Right cardiac atrium (tissue), 5 donors: Measurements from ENCODE around the gene TKT. TPM values are rescaled to one million over a fixed set of nuclear protein-coding genes. Genes with fewer than 3 reads are reported as not detected.
A peak's percentile ranks its signal among the peaks of the same experiment; 100 is the strongest.

Experiments
- ATAC-seq, 2 donors: fragments of 200-7000 bp; cut with Tn5 transposase; one replicate each; pipeline versions ENCODE4 v1.8.0 to v1.9.1; 2020; ENCODE audit warnings: moderate library complexity in 2 of 2, mild to moderate bottlenecking in 1 of 2
- DNase-seq, 3 donors: peaks; one replicate each; pipeline ENCODE4 v3.0.0-alpha.2; 2020
- H3K27ac ChIP-seq: one replicate; pipeline ENCODE4 v1.5.1; 2013; ENCODE audit warnings: mild to moderate bottlenecking, low read length, control low read depth, moderate library complexity
- H3K27me3 ChIP-seq: one replicate; pipeline ENCODE4 v1.6.1; 2013; ENCODE audit not compliant: control insufficient read depth, insufficient read depth
- H3K4me1 ChIP-seq: one replicate; pipeline ENCODE4 v1.6.1; 2013; ENCODE audit warnings: low read length; ENCODE audit not compliant: control insufficient read depth, insufficient read depth
- H3K4me3 ChIP-seq: one replicate; pipeline ENCODE4 v1.5.1; 2013; ENCODE audit warnings: low read length, control low read depth
- H3K9me3 ChIP-seq: one replicate; pipeline ENCODE4 v1.6.1; 2013; ENCODE audit warnings: low read length; ENCODE audit not compliant: control insufficient read depth
- WGBS: extraction: QIAGEN DNeasy Blood & Tissue Kit; methylation state at CpG from one replicate; pipeline ENCODE4 v1.1.7; 2013; 5-methylcytosine and 5-hydroxymethylcytosine counted together
- intact Hi-C, 4 donors: fragments of 100-400 bp; cut with DNase I; formaldehyde crosslinking; loops; one replicate each; pipeline versions ENCODE4 v1.11.0 to v1.14.0; 2022 to 2023
- polyA plus RNA-seq: library from polyadenylated mRNA; stranded (reverse); fragments of 200-250 nt; gene quantifications from one replicate; pipeline ENCODE4 v1.2.3, GENCODE V29; 2013
- total RNA-seq, 4 donors: library from RNA; stranded (reverse); fragmentation: NEBNext Ultra II Directional; extraction: Animal tissue kit (Norgen Biotek cat#: 25700); gene quantifications; one replicate each; pipeline ENCODE4 v1.2.1, GENCODE V29; 2021
- donor health status: healthy with polysubstance abuse.
- donor health status: DM: no; HTN: yes; CAD: no.
- donor health status: DM: no; HTN: no; CAD: no.
- donor health status: DM: no; HTN: yes; CAD: no; lungs with severe emphysema.
- donor health status: DM: yes; HTN: yes; CAD: no.

TKT gene
- total and polyA plus RNA-seq, 5 donors, result 37.7 to 61.8 (median 41.9) TPM

GRCh38 chr3:53194210-53195065, 61.4 kb downstream of the TKT start:
- 53% methylated on average over 14 of the region's 14 CpGs for WGBS
- DNase-seq, result peak; percentile 64 to 87 (median 77)
- no peaks in the 10 kb centered on the region for H3K27me3 ChIP-seq

GRCh38 chr3:53193466-53194209, 62.2 kb downstream of the TKT start:
- peak overlapping the region; percentile 15 for H3K27ac ChIP-seq
- H3K4me3 ChIP-seq, result no peak overlapping the region
- peak; percentile 75 to 77 for ATAC-seq
- no peaks in the 10 kb centered on the region for H3K27me3 ChIP-seq
- no peaks in the 10 kb centered on the region for H3K9me3 ChIP-seq
- 47% methylated on average over 11 of the region's 11 CpGs for WGBS
- intact Hi-C loops, result loop anchor here in 1 of 4 donors (5.0 kb wide), 1 partner anchor 61 kb away; the partner anchor contains the start of gene RFT1
- peaks cover 12% of the 10 kb centered on the region for H3K4me1 ChIP-seq
- DNase-seq, result peak; percentile 68 to 88 (median 81)

More at GRCh38 chr3:53194210-53195065, 61.4 kb downstream of the TKT start:
- H3K4me1 ChIP-seq, result peaks cover 12% of the 10 kb centered on the region
- intact Hi-C loops, result loop anchor here (5.0 kb wide), 3 partner anchors 62 to 82 kb away; partner anchors contain the start of gene RFT1 (in 4 of the 4)
- no peaks in the 10 kb centered on the region for H3K9me3 ChIP-seq
- peak; percentile 38 to 62 for ATAC-seq
- peak overlapping the region; percentile 15 for H3K27ac ChIP-seq
- H3K4me3 ChIP-seq, result no peak overlapping the region

GRCh38 chr3:53192608-53193007, 63.2 kb downstream of the TKT start:
- DNase-seq (peak in 1 of 3 donors; percentile 65), ATAC-seq (no peak)
- Histone ChIP-seq H3K27ac (no peak overlapping the region), H3K4me3 (no peak overlapping the region), H3K9me3 (no peaks in the 10 kb centered on the region), H3K4me1 (peaks cover 12% of the 10 kb centered on the region), H3K27me3 (no peaks in the 10 kb centered on the region)
- intact Hi-C loops, result loop anchor here in 1 of 4 donors (5.0 kb wide), 1 partner anchor 60 kb away; the partner anchor contains the start of gene RFT1
- 38% methylated on average over 3 of the region's 3 CpGs for WGBS

- ATAC-seq (no peak), DNase-seq (peak in 1 of 3 donors; percentile 37)
These were observed 63.9 kb downstream of the TKT start for GRCh38 chr3:53191836-53192480.

GRCh38 chr3:53190659-53191058, 65.2 kb downstream of the TKT start:
- 86% methylated on average over 3 of the region's 3 CpGs for WGBS
- no peak overlapping the region for H3K4me3 ChIP-seq
- ATAC-seq (no peak), DNase-seq (no peak)
- no peak overlapping the region for H3K27ac ChIP-seq
- no peaks in the 10 kb centered on the region for H3K27me3 ChIP-seq
- H3K9me3 ChIP-seq, result no peaks in the 10 kb centered on the region
- H3K4me1 ChIP-seq, result peaks cover 12% of the 10 kb centered on the region
- intact Hi-C loops, result loop anchor here in 1 of 4 donors (5.0 kb wide), 1 partner anchor 58 kb away; the partner anchor contains the start of gene RFT1

More at GRCh38 chr3:53191836-53192480, 63.9 kb downstream of the TKT start:
- intact Hi-C loops, result loop anchor here in 1 of 4 donors (5.0 kb wide), 1 partner anchor 60 kb away; the partner anchor contains the start of gene RFT1
- H3K4me3 ChIP-seq, result no peak overlapping the region
- WGBS, result 86% methylated on average over 16 of the region's 16 CpGs
- H3K4me1 ChIP-seq, result peaks cover 12% of the 10 kb centered on the region
- no peaks in the 10 kb centered on the region for H3K27me3 ChIP-seq
- H3K9me3 ChIP-seq, result no peaks in the 10 kb centered on the region
- no peak overlapping the region for H3K27ac ChIP-seq

- Histone ChIP-seq H3K4me3 (no peak overlapping the region), H3K9me3 (no peaks in the 10 kb centered on the region), H3K27me3 (no peaks in the 10 kb centered on the region), H3K27ac (no peak overlapping the region), H3K4me1 (peaks cover 7% of the 10 kb centered on the region)
- DNase-seq (no peak), ATAC-seq (no peak)
- intact Hi-C loops, result no loop called here
- WGBS, result 93% methylated on average over 3 of the region's 3 CpGs
These were observed 66.5 kb downstream of the TKT start for GRCh38 chr3:53189276-53189675.

- H3K4me1 ChIP-seq, result peaks cover 2% of the 10 kb centered on the region
- H3K27ac ChIP-seq, result no peak overlapping the region
- 96% methylated on average over 13 of the region's 13 CpGs for WGBS
- no peak for ATAC-seq
- H3K4me3 ChIP-seq, result no peak overlapping the region
- no peaks in the 10 kb centered on the region for H3K9me3 ChIP-seq
- H3K27me3 ChIP-seq, result no peaks in the 10 kb centered on the region
- peak in 2 of 3 donors; percentile 7 to 50 for DNase-seq
- intact Hi-C loops, result no loop called here
These were observed 67.1 kb downstream of the TKT start for GRCh38 chr3:53188720-53189119.

GRCh38 chr3:53188136-53188685, 67.6 kb downstream of the TKT start:
- no peak for ATAC-seq
- H3K9me3 ChIP-seq, result no peaks in the 10 kb centered on the region
- H3K4me1 ChIP-seq, result no peaks in the 10 kb centered on the region
- no peak overlapping the region for H3K4me3 ChIP-seq
- intact Hi-C loops, result no loop called here
- WGBS, result 88% methylated on average over 5 of the region's 5 CpGs
- H3K27me3 ChIP-seq, result no peaks in the 10 kb centered on the region
- no peak for DNase-seq
- no peak overlapping the region for H3K27ac ChIP-seq

GRCh38 chr3:53187430-53187829, 68.4 kb downstream of the TKT start:
- no peak overlapping the region for H3K27ac ChIP-seq
- H3K4me1 ChIP-seq, result no peaks in the 10 kb centered on the region
- no peak overlapping the region for H3K4me3 ChIP-seq
- ATAC-seq, result no peak
- DNase-seq, result peak in 1 of 3 donors; percentile 23
- H3K9me3 ChIP-seq, result no peaks in the 10 kb centered on the region
- 84% methylated on average over 4 of the region's 4 CpGs for WGBS
- intact Hi-C loops, result no loop called here
- no peaks in the 10 kb centered on the region for H3K27me3 ChIP-seq

GRCh38 chr3:53186726-53187125, 69.1 kb downstream of the TKT start:
- H3K9me3 ChIP-seq, result no peaks in the 10 kb centered on the region
- H3K27me3 ChIP-seq, result no peaks in the 10 kb centered on the region
- ATAC-seq (no peak), DNase-seq (peak in 2 of 3 donors; percentile 34 to 35)
- no peaks in the 10 kb centered on the region for H3K4me1 ChIP-seq
- WGBS, result 96% methylated on average over 9 of the region's 9 CpGs
- intact Hi-C loops, result no loop called here
- no peak overlapping the region for H3K4me3 ChIP-seq
- no peak overlapping the region for H3K27ac ChIP-seq
